Raji (cell line): Measurements from ENCODE around the gene PURA.

Experiments used
- POLR2A ChIP-seq: IDR thresholded peaks from 2 replicates; pipeline ENCODE4 v1.6.1; 2011; ENCODE audit warnings: low read depth, low read length, control low read depth; ENCODE audit not compliant: insufficient read depth

The PURA gene

GRCh38 chr5:140143521-140144258 is 29.8 kb downstream of the PURA start:
- no peak for TF ChIP-seq POLR2A

GRCh38 chr5:140145256-140145655 is 31.3 kb downstream of the PURA start:
- no peak for TF ChIP-seq POLR2A

GRCh38 chr5:140145818-140146522 is 32.1 kb downstream of the PURA start:
- no peak for TF ChIP-seq POLR2A

GRCh38 chr5:140146523-140146842 is 32.6 kb downstream of the PURA start:
- no peak for TF ChIP-seq POLR2A

GRCh38 chr5:140147460-140147859 is 33.6 kb downstream of the PURA start:
- TF ChIP-seq POLR2A: no peak

- no peak for TF ChIP-seq POLR2A
Measured at GRCh38 chr5:140148508-140148907, 34.6 kb downstream of the PURA start.

GRCh38 chr5:140150201-140150600 is 36.3 kb downstream of the PURA start:
- no peak for TF ChIP-seq POLR2A

- no peak for TF ChIP-seq POLR2A
Measured at GRCh38 chr5:140151144-140152021, 37.5 kb downstream of the PURA start.

- no peak for TF ChIP-seq POLR2A
Measured at GRCh38 chr5:140152022-140152999, 38.4 kb downstream of the PURA start.

GRCh38 chr5:140153255-140153654 is 39.3 kb downstream of the PURA start:
- TF ChIP-seq POLR2A: no peak

- TF ChIP-seq POLR2A: no peak
Measured at GRCh38 chr5:140153905-140154304, 40.0 kb downstream of the PURA start.

GRCh38 chr5:140157032-140157781 is 43.3 kb downstream of the PURA start:
- no peak for TF ChIP-seq POLR2A

GRCh38 chr5:140159014-140159927 is 45.4 kb downstream of the PURA start:
- no peak for TF ChIP-seq POLR2A
